Heart left ventricle (tissue), 16 donors: Measurements from ENCODE around the gene PLXNA1. TPM values are rescaled to one million over a fixed set of nuclear protein-coding genes. Genes with fewer than 3 reads are reported as not detected.

Experiments used
- ATAC-seq, 4 donors: fragments of 200-7000 bp; cut with Tn5 transposase; one replicate each; pipeline ENCODE4 v1.9.1; 2020 to 2022; ENCODE audit warnings: moderate library complexity in 4 of 4, mild to moderate bottlenecking in 3 of 4, moderate number of reproducible peaks in 1 of 4
- DNase-seq, 5 donors: peaks; one replicate each; pipeline ENCODE4 v3.0.0-alpha.2; 2020
- H3K27ac ChIP-seq, 12 donors: fragments of 200-600 bp; sonication (generic) in 4 of 12; one replicate each; pipeline versions ENCODE4 v1.5.0 to v1.8.0; 2016 to 2022; ENCODE audit warnings: mild to moderate bottlenecking in 2 of 12
- H3K27me3 ChIP-seq, 9 donors: fragments of 200-600 bp; sonication (generic) in 2 of 9; one replicate each; pipeline versions ENCODE4 v1.5.1 to v1.8.0; 2016 to 2022; ENCODE audit warnings: mild to moderate bottlenecking in 3 of 9
- H3K36me3 ChIP-seq, 9 donors: fragments of 200-600 bp; sonication (generic) in 2 of 9; one replicate each; pipeline versions ENCODE4 v1.5.0 to v1.8.0; 2018 to 2022; ENCODE audit warnings: mild to moderate bottlenecking in 2 of 9
- H3K4me1 ChIP-seq, 12 donors: fragments of 200-600 bp; sonication (generic) in 4 of 12; one replicate each; pipeline versions ENCODE4 v1.5.0 to v1.8.0; 2016 to 2022; ENCODE audit warnings: mild to moderate bottlenecking in 3 of 12
- H3K4me3 ChIP-seq, 12 donors: fragments of 200-600 bp; sonication (generic) in 4 of 12; one replicate each; pipeline versions ENCODE4 v1.5.0 to v1.8.0; 2017 to 2022; ENCODE audit warnings: mild to moderate bottlenecking in 9 of 12, moderate library complexity in 4 of 12
- H3K9me3 ChIP-seq, 12 donors: fragments of 200-600 bp; sonication (generic) in 4 of 12; one replicate each; pipeline versions ENCODE4 v1.5.0 to v1.8.0; 2016 to 2022; ENCODE audit warnings: mild to moderate bottlenecking in 1 of 12
- POLR2A ChIP-seq, 2 donors: fragments of 450-650 bp; IDR thresholded peaks; one replicate each; pipeline ENCODE4 v1.6.1; 2017; ENCODE audit warnings: antibody characterized with exemption in 2 of 2, mild to moderate bottlenecking in 2 of 2, moderate library complexity in 2 of 2
- WGBS, 4 donors: extraction: QIAGEN DNeasy Blood & Tissue Kit in 2 of 4; methylation state at CpG; one replicate each; pipeline versions ENCODE4 v1.1.5 to v1.1.7; 2013 to 2018; 5-methylcytosine and 5-hydroxymethylcytosine counted together
- intact Hi-C, 10 donors: fragments of 100-400 bp; cut with DNase I; formaldehyde crosslinking; loops; one replicate each; pipeline versions ENCODE4 v1.11.1 to v1.14.2; 2022
- polyA plus RNA-seq, 2 donors: library from polyadenylated mRNA; stranded (reverse); fragments of 200-250 nt; gene quantifications; one replicate each; pipeline ENCODE4 v1.2.3, GENCODE V29; 2013
- total RNA-seq, 9 donors: library from RNA; depleted of rRNA in 2 of 9; stranded (reverse); fragments of >200 nt in 2 of 9; fragmentation: NEBNext Ultra II Directional in 3 of 9; extraction: Animal tissue kit (Norgen Biotek cat#: 25700) in 3 of 9; gene quantifications; one replicate each; pipeline versions ENCODE4 v1.1.0 to v1.2.4, GENCODE V29; 2016 to 2023
- TF ChIP-seq, protein P1 (sequence below), 12 donors: fragments of 200-600 bp; sonication (generic) in 4 of 12; IDR thresholded peaks; one replicate each; pipeline versions ENCODE4 v1.5.0 to v1.8.0; 2018 to 2022; ENCODE audit warnings: antibody characterized with exemption in 12 of 12, mild to moderate bottlenecking in 5 of 12
- donor health status: ischemic (EF 13 %, LVEDD 7.1; RV severe dilation, severe dysfunction).
- donor health status: healthy with polysubstance abuse.
- donor health status: DM: no; HTN: yes; CAD: no.
- donor health status: DM: no; HTN: no; CAD: no.
- donor health status: ischemic (EF 25% LVEDD 6.9; RV normal size, moderate dysfunction).
- donor health status: ischemic (EF 25% LVEDD 5.7; RV mildly dilated, moderate dysfunction).
- donor health status: healthy.
- donor health status: DM: yes; HTN: yes; CAD: no.
- donor health status: ischemic (EF 35%, LVEDD 5.7; RV mildly dilated, moderate dysfunction).
- donor health status: nonischemic (EF 11% LVEDD 7.7; RV severe dilation, severe dysfunction).
- donor health status: DM: yes; HTN: yes; CAD: no.
- donor health status: PGD.
- donor health status: ischemic (EF 29% LVEDD 5.4; RV normal size, mild dysfunction).
- donor health status: nonischemic (EF 23%, LVEDD 6.1; RV moderate dilation, normal function).

The PLXNA1 gene
- total and polyA plus RNA-seq, 11 donors, result 14.6 to 38.8 (median 29.6) TPM

DNA sequence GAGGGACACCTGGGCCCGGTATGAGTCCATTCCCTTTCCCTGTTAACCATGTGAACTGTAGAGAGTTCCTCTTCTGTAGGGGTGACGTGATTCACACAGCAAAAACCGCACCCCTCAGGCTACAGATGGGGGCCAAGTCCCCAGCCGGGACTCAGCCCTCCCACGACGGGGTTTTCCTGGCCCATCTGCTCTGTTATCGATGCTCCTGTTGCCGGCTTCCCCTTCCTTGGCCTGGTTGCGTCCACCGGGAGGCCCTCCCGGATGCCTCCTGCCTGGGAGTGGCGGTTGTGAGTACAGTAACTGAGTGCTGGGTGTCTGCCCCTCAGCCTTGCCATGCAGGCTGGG, 817 bp upstream of the PLXNA1 start:
- no peaks in the 10 kb centered on the region for H3K36me3 ChIP-seq
- peak in 2 of 4 donors; percentile 7 to 17 for ATAC-seq
- intact Hi-C loops, result loop anchor here (1.0 to 10.0 kb wide), 15 partner anchors 153 to 565 kb away; no protein-coding TSS in a partner anchor
- peak in 1 of 5 donors; percentile 60 for DNase-seq
- H3K27me3 ChIP-seq, result peaks cover 0 to 4% (median 0%) of the 10 kb centered on the region in 9 donors
- H3K4me1 ChIP-seq, result peaks cover 0 to 46% (median 22%) of the 10 kb centered on the region in 12 donors
- WGBS, 4 donors, result 12 to 24% (median 16%) methylated on average over 12 of the region's 12 CpGs
- H3K9me3 ChIP-seq, result no peaks in the 10 kb centered on the region
- peak overlapping the region in 10 of 12 donors; percentile 33 to 91 (median 56) for H3K4me3 ChIP-seq
- TF ChIP-seq, protein P1, sequence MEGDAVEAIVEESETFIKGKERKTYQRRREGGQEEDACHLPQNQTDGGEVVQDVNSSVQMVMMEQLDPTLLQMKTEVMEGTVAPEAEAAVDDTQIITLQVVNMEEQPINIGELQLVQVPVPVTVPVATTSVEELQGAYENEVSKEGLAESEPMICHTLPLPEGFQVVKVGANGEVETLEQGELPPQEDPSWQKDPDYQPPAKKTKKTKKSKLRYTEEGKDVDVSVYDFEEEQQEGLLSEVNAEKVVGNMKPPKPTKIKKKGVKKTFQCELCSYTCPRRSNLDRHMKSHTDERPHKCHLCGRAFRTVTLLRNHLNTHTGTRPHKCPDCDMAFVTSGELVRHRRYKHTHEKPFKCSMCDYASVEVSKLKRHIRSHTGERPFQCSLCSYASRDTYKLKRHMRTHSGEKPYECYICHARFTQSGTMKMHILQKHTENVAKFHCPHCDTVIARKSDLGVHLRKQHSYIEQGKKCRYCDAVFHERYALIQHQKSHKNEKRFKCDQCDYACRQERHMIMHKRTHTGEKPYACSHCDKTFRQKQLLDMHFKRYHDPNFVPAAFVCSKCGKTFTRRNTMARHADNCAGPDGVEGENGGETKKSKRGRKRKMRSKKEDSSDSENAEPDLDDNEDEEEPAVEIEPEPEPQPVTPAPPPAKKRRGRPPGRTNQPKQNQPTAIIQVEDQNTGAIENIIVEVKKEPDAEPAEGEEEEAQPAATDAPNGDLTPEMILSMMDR (IDR thresholded peaks at IDR 0.05), result no peak
- TF ChIP-seq POLR2A (IDR thresholded peaks at IDR 0.05), result no peak
- peak overlapping the region in 7 of 12 donors; percentile 57 to 93 (median 82) for H3K27ac ChIP-seq

DNA sequence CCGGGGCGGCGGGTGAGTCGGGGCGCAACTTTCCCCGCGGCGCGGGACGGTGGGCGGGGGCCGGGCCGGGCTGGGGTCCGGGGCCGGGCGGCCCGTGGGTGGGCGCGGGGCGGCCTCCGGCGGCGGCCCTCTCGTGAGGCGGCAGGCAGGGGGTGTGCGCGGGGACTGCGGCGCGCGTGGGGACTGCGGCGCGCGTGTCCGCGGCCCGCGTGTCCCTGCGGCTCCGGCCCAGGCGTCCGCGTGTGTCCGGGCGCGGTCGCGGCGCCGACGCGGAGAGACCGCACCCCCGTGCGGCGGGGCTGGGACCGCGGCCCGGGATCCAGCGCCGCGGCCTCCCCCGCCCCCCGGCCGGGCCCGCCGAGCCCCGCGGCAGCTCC, 349 bp downstream of the PLXNA1 start:
- ATAC-seq (no peak), DNase-seq (no peak)
- Histone ChIP-seq H3K4me3 (peak overlapping the region; percentile 60 to 91 (median 78)), H3K27me3 (peaks cover 0 to 4% (median 0%) of the 10 kb centered on the region in 9 donors), H3K36me3 (peaks cover 0 to under 1% (median 0%) of the 10 kb centered on the region in 9 donors), H3K27ac (peak overlapping the region in 2 of 12 donors; percentile 79 to 80), H3K4me1 (peaks cover 0 to 50% (median 25%) of the 10 kb centered on the region in 12 donors), H3K9me3 (no peaks in the 10 kb centered on the region)
- TF ChIP-seq, protein P1 (IDR thresholded peaks at IDR 0.05), result no peak
- TF ChIP-seq POLR2A (IDR thresholded peaks at IDR 0.05), result no peak
- WGBS, 4 donors, result 0 to 2% (median 1%) methylated on average over 9 to 70 of the region's 70 CpGs
- intact Hi-C loops, result loop anchor here (2.0 to 10.0 kb wide), 14 partner anchors 152 to 564 kb away; no protein-coding TSS in a partner anchor

DNA sequence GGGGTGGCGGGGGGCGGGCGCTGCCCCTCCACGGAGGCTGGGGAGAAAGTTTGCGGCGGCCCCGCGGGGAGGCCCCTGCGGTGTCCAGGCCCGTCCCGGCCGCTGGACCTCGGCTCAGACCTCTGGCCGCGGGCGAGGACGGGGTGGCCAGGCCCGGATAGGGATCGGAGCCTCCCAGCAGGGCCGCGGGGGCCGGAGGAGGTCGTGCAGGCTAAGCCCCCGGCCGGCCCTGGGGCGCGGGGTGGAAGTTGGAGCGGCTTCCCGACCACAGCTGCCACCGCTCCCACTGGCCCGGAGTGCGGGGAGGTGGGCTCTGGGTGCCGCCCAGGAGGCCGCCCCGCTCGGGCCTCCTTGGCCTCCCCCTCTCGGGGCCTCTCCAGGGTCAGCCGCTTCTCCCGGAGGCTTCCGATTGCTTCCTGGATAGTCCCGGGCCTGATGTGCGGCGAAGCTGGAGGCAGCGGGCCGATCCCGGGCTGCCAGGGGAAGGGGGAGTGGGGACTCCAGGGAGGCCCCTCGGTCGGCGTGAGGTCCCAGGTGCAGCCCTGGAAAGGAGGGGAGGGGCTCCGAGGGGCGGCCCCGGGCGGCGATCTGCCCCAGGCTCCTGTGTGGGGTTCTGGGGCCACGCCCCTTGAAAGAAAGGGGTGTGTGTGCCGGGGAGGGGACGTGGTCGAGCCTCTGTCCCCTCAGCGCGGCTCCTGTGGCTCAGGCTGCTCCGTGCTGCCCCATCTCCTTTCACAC, 907 bp downstream of the PLXNA1 start:
- Histone ChIP-seq H3K36me3 (peaks cover 0 to 6% (median 0%) of the 10 kb centered on the region in 9 donors), H3K9me3 (no peaks in the 10 kb centered on the region), H3K4me3 (peak overlapping the region; percentile 60 to 91 (median 78)), H3K4me1 (peaks cover 0 to 50% (median 25%) of the 10 kb centered on the region in 12 donors), H3K27me3 (peaks cover 0 to 4% (median 0%) of the 10 kb centered on the region in 9 donors), H3K27ac (peak overlapping the region in 9 of 12 donors; percentile 8 to 80 (median 49))
- intact Hi-C loops, result loop anchor here (2.0 to 10.0 kb wide), 14 partner anchors 151 to 563 kb away; no protein-coding TSS in a partner anchor
- TF ChIP-seq, protein P1 (IDR thresholded peaks at IDR 0.05), result no peak
- TF ChIP-seq POLR2A (IDR thresholded peaks at IDR 0.05), result no peak
- ATAC-seq, result peak in 2 of 4 donors; percentile 2 to 15
- 1 to 3% (median 1%) methylated on average over 24 to 61 of the region's 61 CpGs for WGBS, 4 donors
- DNase-seq, result no peak
